Stimulated activated CD4-positive, alpha-beta T cell treated with anti-CD3 and anti-CD28 coated beads, Interleukin-15, amount 100 ng/mL, for 48 hours (primary cell): Measurements from ENCODE around the gene NUCB1.
"Not testable (repeated sequence)": the region's sequence is repeated elsewhere in the genome, so short reads cannot be mapped to it uniquely, and the experiment has no call there.

Experiments
- DNase-seq, 2 donors: peaks; one replicate each; pipeline ENCODE4 v3.0.0-alpha.2; 2020; ENCODE audit warnings: low read depth in 2 of 2

Gene NUCB1

GRCh38 chr19:48874303-48875135 is 25.6 kb upstream of the NUCB1 start:
- no peak for DNase-seq

GRCh38 chr19:48876043-48876981 is 23.8 kb upstream of the NUCB1 start:
- DNase-seq = not testable (repeated sequence)

- DNase-seq = no peak
Measured at GRCh38 chr19:48877855-48878195, 22.3 kb upstream of the NUCB1 start.

- no peak for DNase-seq
Measured at GRCh38 chr19:48878196-48879024, 21.7 kb upstream of the NUCB1 start.

- no peak for DNase-seq
Measured at GRCh38 chr19:48879025-48879637, 21.0 kb upstream of the NUCB1 start.

- DNase-seq = not testable (repeated sequence)
Measured at GRCh38 chr19:48879696-48880095, 20.4 kb upstream of the NUCB1 start.

- DNase-seq = no peak
Measured at GRCh38 chr19:48881741-48882657, 18.1 kb upstream of the NUCB1 start.

GRCh38 chr19:48883726-48884125 is 16.4 kb upstream of the NUCB1 start:
- no peak for DNase-seq

GRCh38 chr19:48887861-48888612 is 12.1 kb upstream of the NUCB1 start:
- no peak for DNase-seq

- DNase-seq = not testable (repeated sequence)
Measured at GRCh38 chr19:48889496-48889895, 10.6 kb upstream of the NUCB1 start.

GRCh38 chr19:48890551-48890950 is 9.6 kb upstream of the NUCB1 start:
- DNase-seq = no peak

- DNase-seq = no peak
Measured at GRCh38 chr19:48895226-48895625, 4.9 kb upstream of the NUCB1 start.

GRCh38 chr19:48896191-48896720 is 3.9 kb upstream of the NUCB1 start:
- DNase-seq = peak in 1 of 2 donors; percentile 49

GRCh38 chr19:48897181-48897580 is 2.9 kb upstream of the NUCB1 start:
- no peak for DNase-seq

GRCh38 chr19:48899386-48899749 is 744 bp upstream of the NUCB1 start:
- not testable (repeated sequence) for DNase-seq

- no peak for DNase-seq
Measured at GRCh38 chr19:48900477-48901406, 630 bp downstream of the NUCB1 start.

GRCh38 chr19:48902291-48902690 is 2.2 kb downstream of the NUCB1 start:
- not testable (repeated sequence) for DNase-seq

GRCh38 chr19:48903788-48904187 is 3.7 kb downstream of the NUCB1 start:
- not testable (repeated sequence) for DNase-seq
